22Rv1 (cell line): Measurements from ENCODE around the gene ESRRG.

ENCODE experiments used
- CTCF ChIP-seq: fragments of 450-650 bp; IDR thresholded peaks from 2 replicates; pipeline ENCODE4 v1.5.1; 2017; ENCODE audit warnings: mild to moderate bottlenecking
- ZFX ChIP-seq: fragments of 450-650 bp; IDR thresholded peaks from 2 replicates; pipeline ENCODE4 v1.6.1; 2017; ENCODE audit warnings: antibody characterized with exemption, borderline replicate concordance

- no peak for TF ChIP-seq CTCF
- TF ChIP-seq ZFX = no peak
Measured at GRCh38 chr1:216499581-216500272, 223.5 kb downstream of the ESRRG start.
